Endothelial cell of umbilical vein (primary cell): ENCODE data around the gene EYS. TPM values are rescaled to one million over a fixed set of nuclear protein-coding genes. Genes with fewer than 3 reads are reported as not detected.

Source experiments
- BruUV-seq: library from RNA; stranded (reverse); fragments of 400-500 nt; replicated peaks from 2 replicates; lab custom pipeline; 2021; lab: Mats Ljungman, UMichigan
- CTCF ChIA-PET: fragments of 300-600, 350-600 bp; sonication (Branson Sonifier 250); formaldehyde crosslinking; loops from one replicate; lab custom pipeline; 2021; ENCODE audit warnings: antibody characterized with exemption, inconsistent platforms; lab: Charles Lee
- POLR2A ChIA-PET: fragments of 300-600, 350-600 bp; sonication (Branson Sonifier 250); formaldehyde crosslinking; loops from one replicate; lab custom pipeline; 2021; ENCODE audit warnings: antibody characterized with exemption, inconsistent platforms; lab: Charles Lee
- DNase-seq: peaks from one replicate; pipeline ENCODE4 v3.0.0-alpha.2; 2011; ENCODE audit warnings: low read depth, low spot score
- FAIRE-seq: peaks from 2 replicates; lab custom pipeline; 2011; peaks lifted over from hg19 to GRCh38; lab: Jason Lieb, UNC
- H2AFZ ChIP-seq: 2 replicates; pipeline ENCODE4 v1.6.0; 2012; ENCODE audit warnings: low read depth, low read length, control low read depth, inconsistent platforms
- H3K27ac ChIP-seq: 2 replicates; pipeline ENCODE4 v1.5.1; 2011; ENCODE audit warnings: low read depth, mild to moderate bottlenecking, control low read depth, low read length, moderate library complexity; ENCODE audit not compliant: insufficient read depth
- H3K27me3 ChIP-seq, 2 experiments: 2 replicates each; pipeline versions ENCODE4 v1.6.0 to v1.6.1; 2011; ENCODE audit warnings: low read length in 2 of 2, mixed read lengths in 1 of 2; ENCODE audit not compliant: control insufficient read depth in 2 of 2, insufficient read depth in 2 of 2
- H3K36me3 ChIP-seq, 2 experiments: 2 replicates in 1 of 2; 3 replicates in 1 of 2; pipeline ENCODE4 v1.5.1; 2011; ENCODE audit warnings: low read length in 2 of 2, mild to moderate bottlenecking in 1 of 2, moderate library complexity in 1 of 2; ENCODE audit not compliant: control insufficient read depth in 2 of 2, insufficient read depth in 2 of 2; ENCODE audit errors: extremely low read depth in 1 of 2
- H3K4me1 ChIP-seq: 3 replicates; pipeline ENCODE4 v1.5.1; 2011; ENCODE audit warnings: mild to moderate bottlenecking, low read length; ENCODE audit not compliant: control insufficient read depth, insufficient read depth; ENCODE audit errors: extremely low read depth
- H3K4me2 ChIP-seq: 2 replicates; pipeline ENCODE4 v1.6.1; 2011; ENCODE audit warnings: low read length, control low read depth, mixed read lengths; ENCODE audit not compliant: insufficient read depth
- H3K4me3 ChIP-seq, 3 experiments: fragments of 200-600 bp in 1 of 3; sonication (generic), shearing (Covaris generic) in 1 of 3; replicated peaks in 1 of 3; 2 replicates each; pipeline ENCODE4 v1.5.1; 2011 to 2016; ENCODE audit warnings: control low read depth in 3 of 3, low read length in 3 of 3, mild to moderate bottlenecking in 2 of 3, inconsistent platforms in 1 of 3, low read depth in 1 of 3, moderate library complexity in 1 of 3; ENCODE audit not compliant: insufficient read depth in 1 of 3
- H3K79me2 ChIP-seq: 2 replicates; pipeline ENCODE4 v1.6.0; 2012; ENCODE audit warnings: low read length, inconsistent platforms; ENCODE audit not compliant: control insufficient read depth, insufficient read depth
- H3K9ac ChIP-seq: replicated peaks from 2 replicates; pipeline ENCODE3; 2011; ENCODE audit warnings: low read length, control low read depth; ENCODE audit not compliant: insufficient read depth; ENCODE audit errors: extremely low read depth
- H3K9me1 ChIP-seq: replicated peaks from 3 replicates; pipeline ENCODE4 v1.6.0; 2011; ENCODE audit warnings: mild to moderate bottlenecking, low read length; ENCODE audit not compliant: control insufficient read depth, insufficient read depth; ENCODE audit errors: extremely low read depth
- H3K9me3 ChIP-seq: replicated peaks from 2 replicates; pipeline ENCODE4 v1.5.1; 2012; ENCODE audit warnings: low read length, inconsistent platforms; ENCODE audit not compliant: control insufficient read depth, insufficient read depth
- H4K20me1 ChIP-seq: replicated peaks from 2 replicates; pipeline ENCODE3; 2011; ENCODE audit warnings: mild to moderate bottlenecking, low read length; ENCODE audit not compliant: control insufficient read depth, insufficient read depth; ENCODE audit errors: extremely low read depth
- CTCF ChIP-seq, 2 donors: IDR thresholded peaks; 1 replicate in 1 of 2; 2 replicates in 1 of 2; pipeline ENCODE4 v1.5.1; 2011; ENCODE audit warnings: low read length in 2 of 2, mild to moderate bottlenecking in 2 of 2, moderate library complexity in 2 of 2, control low read depth in 1 of 2, inconsistent platforms in 1 of 2, low read depth in 1 of 2; ENCODE audit not compliant: insufficient read depth in 1 of 2; ENCODE audit errors: extremely low read depth in 1 of 2
- GATA2 ChIP-seq: IDR thresholded peaks from 2 replicates; pipeline ENCODE4 v1.7.0; 2011; ENCODE audit warnings: low read depth, mild to moderate bottlenecking, moderate library complexity, mixed read lengths, low read length; ENCODE audit not compliant: insufficient read length, insufficient read depth
- JUN ChIP-seq: IDR thresholded peaks from 2 replicates; pipeline ENCODE4 v1.6.1; 2011; ENCODE audit warnings: borderline replicate concordance, low read depth; ENCODE audit not compliant: insufficient read length, insufficient read depth
- POLR2A ChIP-seq: IDR thresholded peaks from 2 replicates; pipeline ENCODE4 v1.6.1; 2012; ENCODE audit warnings: low read depth, mild to moderate bottlenecking, control low read depth, low read length
- dilution Hi-C: fragments of 300-500 bp; cut with MboI; formaldehyde crosslinking; loops from one replicate; pipeline ENCODE4 v1.15.0; 2019; ENCODE audit warnings: low sequenced_read_pairs; ENCODE audit not compliant: extremely low pct_ligation_motif_present
- intact Hi-C: fragments of 100-400 bp; cut with micrococcal nuclease; formaldehyde crosslinking; loops from one replicate; pipeline ENCODE4 v1.10.0; 2022
- polyA plus RNA-seq, 4 experiments: library from polyadenylated mRNA; depleted of rRNA in 3 of 4; stranded (reverse) in 3 of 4; unstranded in 1 of 4; fragments of >200 nt; gene quantifications; 2 replicates each; pipeline versions ENCODE4 v1.2.1 to v1.2.3, GENCODE V29; 2011 to 2012; ENCODE audit warnings: missing spikeins in 1 of 4
- total RNA-seq: library from RNA; stranded (reverse); gene quantifications from 2 replicates; pipeline ENCODE4 v1.2.3, GENCODE V29; 2021

Gene EYS
- total and polyA plus RNA-seq, 2 donors (not counting 3 experiments of a cell fraction or from before 2014, with no cell fraction given) = 0.01 to 0.27 TPM

GRCh38 chr6:64404396-64404795 lies 1302.6 kb downstream of the EYS start:
- Histone ChIP-seq H3K27me3 (no peaks in the 10 kb centered on the region), H3K4me2 (no peak overlapping the region), H3K4me1 (no peaks in the 10 kb centered on the region), H3K27ac (no peak overlapping the region), H3K9me1 (no peaks in the 10 kb centered on the region), H3K36me3 (no peaks in the 10 kb centered on the region), H3K4me3 (no peak overlapping the region), H4K20me1 (no peaks in the 10 kb centered on the region), H2AFZ (no peak overlapping the region), H3K9me3 (no peaks in the 10 kb centered on the region), H3K79me2 (no peaks in the 10 kb centered on the region), H3K9ac (no peak overlapping the region)
- ChIA-PET CTCF (interaction anchor here (1.3 kb wide), 1 partner anchor 12 kb away, joined by 3 read pairs; no protein-coding TSS in a partner anchor), POLR2A (no interaction called here)
- dilution Hi-C loops (no loop called here), intact Hi-C loops (no loop called here)
- no peak for FAIRE-seq
- no TSS peak for BruUV-seq
- no peak for TF ChIP-seq GATA2
- DNase-seq = no peak

- intact Hi-C loops = no loop called here
- POLR2A ChIA-PET = no interaction called here
Measured at GRCh38 chr6:64383277-64383676, 1323.7 kb downstream of the EYS start.

More at GRCh38 chr6:64383277-64383676, 1323.7 kb downstream of the EYS start:
- Histone ChIP-seq H3K36me3 (no peaks in the 10 kb centered on the region), H3K4me1 (no peaks in the 10 kb centered on the region), H3K27me3 (no peaks in the 10 kb centered on the region), H3K27ac (no peak overlapping the region), H3K79me2 (no peaks in the 10 kb centered on the region), H3K9me1 (no peaks in the 10 kb centered on the region), H3K4me3 (no peak overlapping the region), H3K9ac (no peak overlapping the region), H3K9me3 (no peaks in the 10 kb centered on the region), H4K20me1 (no peaks in the 10 kb centered on the region), H2AFZ (no peak overlapping the region), H3K4me2 (no peak overlapping the region)
- dilution Hi-C loops = no loop called here
- CTCF ChIA-PET = no interaction called here
- FAIRE-seq = no peak
- no peak for DNase-seq
- no TSS peak for BruUV-seq
- no peak for TF ChIP-seq POLR2A
- no peak for TF ChIP-seq CTCF (IDR thresholded peaks at IDR 0.05; ENCODE audit: extremely low read depth in 1 of 2, insufficient read depth in 1 of 2, low read depth in 1 of 2, low read length in 2 of 2)
- TF ChIP-seq JUN = no peak
